NCI-H187 treated with DMSO at 0.1 percent for 48 hours (cell line): ENCODE results near the gene INSYN2A.

Experiments
- DNase-seq: peaks from one replicate; lab custom pipeline; 2025; lab: John Stamatoyannopoulos, UW

The INSYN2A gene

GRCh38 chr10:127154831-127155620 is 41.4 kb downstream of the INSYN2A start:
- DNase-seq, result no peak

GRCh38 chr10:127153181-127153580 is 43.2 kb downstream of the INSYN2A start:
- DNase-seq, result no peak

GRCh38 chr10:127151981-127152699 is 44.3 kb downstream of the INSYN2A start:
- DNase-seq, result no peak

GRCh38 chr10:127151541-127151940 is 44.9 kb downstream of the INSYN2A start:
- DNase-seq, result no peak

GRCh38 chr10:127150136-127150535 is 46.3 kb downstream of the INSYN2A start:
- DNase-seq, result no peak

- no peak for DNase-seq
Observed at GRCh38 chr10:127149501-127150081, 46.8 kb downstream of the INSYN2A start.

GRCh38 chr10:127148933-127149220 is 47.5 kb downstream of the INSYN2A start:
- DNase-seq, result no peak

- no peak for DNase-seq
Observed at GRCh38 chr10:127148066-127148932, 48.1 kb downstream of the INSYN2A start.

GRCh38 chr10:127146661-127147060 is 49.7 kb downstream of the INSYN2A start:
- no peak for DNase-seq
